DOHH2 (cell line): ENCODE measurements around the gene PIK3CG.

ENCODE experiments used
- CTCF ChIP-seq: fragments of 200-600 bp; sonication (generic); IDR thresholded peaks from one replicate; pipeline ENCODE4 v1.5.1; 2014; ENCODE audit warnings: antibody characterized with exemption, mild to moderate bottlenecking, low read depth, low read length; ENCODE audit not compliant: poor library complexity, severe bottlenecking
- EZH2phosphoT487 ChIP-seq: fragments of 200-600 bp; sonication (generic); IDR thresholded peaks from 2 replicates; pipeline ENCODE4 v1.6.1; 2017; ENCODE audit warnings: borderline replicate concordance, mild to moderate bottlenecking, antibody characterized with exemption, low read length, moderate library complexity, mixed read lengths

- no peak for TF ChIP-seq CTCF
- TF ChIP-seq EZH2phosphoT487: no peak
These were observed 35.6 kb upstream of the PIK3CG start for GRCh38 chr7:106829496-106829895.
